H1 (cell line): Measurements from ENCODE around the gene ROR1. TPM values are rescaled to one million over a fixed set of nuclear protein-coding genes. Genes with fewer than 3 reads are reported as not detected.

Experiments
- CTCF ChIA-PET: fragments of 300-600 bp; sonication (Branson Sonifier 250); formaldehyde crosslinking; loops from one replicate; lab custom pipeline; 2021; ENCODE audit not compliant: partially characterized antibody; lab: Charles Lee
- POLR2A ChIA-PET: fragments of 300-600 bp; sonication (Branson Sonifier 250); formaldehyde crosslinking; loops from one replicate; lab custom pipeline; 2021; ENCODE audit warnings: inconsistent platforms; ENCODE audit not compliant: partially characterized antibody; lab: Charles Lee
- DNase-seq, 2 experiments: peaks; one replicate each; pipeline versions ENCODE4 v3.0.0 to v3.0.0-alpha.2; 2010 to 2022; ENCODE audit warnings: low spot score in 2 of 2, low read depth in 1 of 2, mixed read lengths in 1 of 2
- FAIRE-seq: peaks from 2 replicates; lab custom pipeline; 2011; peaks lifted over from hg19 to GRCh38; lab: Jason Lieb, UNC
- H2AFZ ChIP-seq: 2 replicates; pipeline ENCODE4 v1.8.1; 2012; ENCODE audit warnings: low read length, inconsistent platforms
- H2AK5ac ChIP-seq: 2 replicates; pipeline ENCODE4 v1.6.1; 2013; ENCODE audit warnings: low read depth, low read length
- H2BK120ac ChIP-seq: replicated peaks from 2 replicates; pipeline ENCODE3; 2013; ENCODE audit warnings: low read depth, low read length, inconsistent platforms
- H2BK12ac ChIP-seq: 2 replicates; pipeline ENCODE4 v1.6.1; 2013; ENCODE audit warnings: low read depth, low read length
- H2BK15ac ChIP-seq: 2 replicates; pipeline ENCODE4 v1.6.1; 2013; ENCODE audit warnings: low read length
- H2BK20ac ChIP-seq: 2 replicates; pipeline ENCODE4 v1.6.1; 2013; ENCODE audit warnings: low read length
- H2BK5ac ChIP-seq: 2 replicates; pipeline ENCODE4 v1.6.1; 2013; ENCODE audit warnings: low read depth, low read length
- H3K14ac ChIP-seq: 2 replicates; pipeline ENCODE4 v1.6.1; 2013; ENCODE audit warnings: inconsistent platforms; ENCODE audit not compliant: insufficient read length
- H3K18ac ChIP-seq: 2 replicates; pipeline ENCODE4 v1.6.1; 2013; ENCODE audit warnings: low read length; ENCODE audit errors: extremely low read depth
- H3K23ac ChIP-seq: 2 replicates; pipeline ENCODE4 v1.6.1; 2013; ENCODE audit warnings: inconsistent platforms; ENCODE audit not compliant: insufficient read length
- H3K23me2 ChIP-seq: 2 replicates; pipeline ENCODE4 v1.6.1; 2013; ENCODE audit warnings: low read depth, low read length
- H3K27ac ChIP-seq: 2 replicates; pipeline ENCODE4 v1.6.1; 2011; ENCODE audit warnings: low read depth, low read length, inconsistent platforms
- H3K27me3 ChIP-seq, 4 experiments: replicated peaks in 1 of 4; 1 replicate in 1 of 4; 2 replicates in 3 of 4; pipeline versions ENCODE4 v1.6.1 to v1.8.1; 2011 to 2013; ENCODE audit warnings: low read length in 3 of 4, mild to moderate bottlenecking in 3 of 4, inconsistent platforms in 2 of 4, mixed read lengths in 2 of 4, moderate library complexity in 1 of 4; ENCODE audit not compliant: control insufficient read depth in 3 of 4, insufficient read depth in 3 of 4; ENCODE audit errors: extremely low read depth in 1 of 4
- H3K36me3 ChIP-seq, 4 experiments: 2 replicates each; pipeline versions ENCODE4 v1.6.1 to v1.8.1; 2011 to 2013; ENCODE audit warnings: mild to moderate bottlenecking in 4 of 4, low read length in 3 of 4, moderate library complexity in 2 of 4, control low read depth in 1 of 4, inconsistent platforms in 1 of 4; ENCODE audit not compliant: insufficient read depth in 4 of 4, control insufficient read depth in 2 of 4
- H3K4ac ChIP-seq: replicated peaks from 2 replicates; pipeline ENCODE3; 2013; ENCODE audit warnings: low read length, low read depth, mixed read lengths, inconsistent platforms; ENCODE audit not compliant: insufficient read length
- H3K4me1 ChIP-seq, 4 experiments: replicated peaks in 1 of 4; 1 replicate in 1 of 4; 2 replicates in 3 of 4; pipeline versions ENCODE4 v1.6.1 to v1.8.1; 2011 to 2013; ENCODE audit warnings: low read length in 3 of 4, inconsistent platforms in 2 of 4, mixed read lengths in 1 of 4; ENCODE audit not compliant: insufficient read depth in 4 of 4, control insufficient read depth in 3 of 4
- H3K4me2 ChIP-seq, 2 experiments: 2 replicates each; pipeline versions ENCODE4 v1.6.1 to v1.8.1; 2011 to 2013; ENCODE audit warnings: low read depth in 2 of 2, low read length in 2 of 2, control low read depth in 1 of 2, inconsistent platforms in 1 of 2, mild to moderate bottlenecking in 1 of 2; ENCODE audit not compliant: insufficient read depth in 1 of 2
- H3K4me3 ChIP-seq, 4 experiments: fragments of 200-600, 300-600 bp in 1 of 4; sonication (generic), shearing (Covaris generic), sonication (Bioruptor Twin) in 1 of 4; 2 replicates each; pipeline versions ENCODE4 v1.5.1 to v1.8.1; 2011 to 2016; ENCODE audit warnings: low read length in 4 of 4, low read depth in 3 of 4, control low read depth in 2 of 4, inconsistent platforms in 2 of 4, mild to moderate bottlenecking in 2 of 4, mixed read lengths in 1 of 4, moderate library complexity in 1 of 4; ENCODE audit not compliant: insufficient read depth in 2 of 4; ENCODE audit errors: extremely low read depth in 1 of 4
- H3K56ac ChIP-seq: replicated peaks from 2 replicates; pipeline ENCODE3; 2013; ENCODE audit warnings: low read depth, mild to moderate bottlenecking, mixed read lengths, low read length, inconsistent platforms; ENCODE audit not compliant: insufficient read length
- H3K79me1 ChIP-seq: 2 replicates; pipeline ENCODE4 v1.6.1; 2013; ENCODE audit warnings: low read depth, low read length, control low read depth
- H3K79me2 ChIP-seq, 2 experiments: 2 replicates each; pipeline versions ENCODE4 v1.6.1 to v1.8.1; 2012 to 2013; ENCODE audit warnings: low read length in 2 of 2, mild to moderate bottlenecking in 2 of 2, inconsistent platforms in 1 of 2; ENCODE audit not compliant: insufficient read depth in 2 of 2, control insufficient read depth in 1 of 2
- H3K9ac ChIP-seq, 4 experiments: replicated peaks in 1 of 4; 1 replicate in 1 of 4; 2 replicates in 3 of 4; pipeline versions ENCODE4 v1.6.1 to v1.8.1; 2011 to 2013; ENCODE audit warnings: low read depth in 3 of 4, low read length in 3 of 4, control low read depth in 2 of 4, mild to moderate bottlenecking in 2 of 4, moderate library complexity in 2 of 4, inconsistent platforms in 1 of 4; ENCODE audit errors: extremely low read depth in 1 of 4
- H3K9me3 ChIP-seq, 2 experiments: 2 replicates each; pipeline versions ENCODE4 v1.6.1 to v1.8.1; 2012 to 2013; ENCODE audit warnings: mild to moderate bottlenecking in 2 of 2, moderate library complexity in 2 of 2, control low read depth in 1 of 2, inconsistent platforms in 1 of 2, low read depth in 1 of 2, low read length in 1 of 2, mixed read lengths in 1 of 2; ENCODE audit not compliant: insufficient read depth in 2 of 2
- H4K20me1 ChIP-seq, 2 experiments: replicated peaks in 1 of 2; 2 replicates each; pipeline versions ENCODE3 to v1.8.1; 2011 to 2013; ENCODE audit warnings: inconsistent platforms in 2 of 2, low read length in 2 of 2, mild to moderate bottlenecking in 1 of 2; ENCODE audit not compliant: insufficient read depth in 2 of 2, control insufficient read depth in 1 of 2
- H4K5ac ChIP-seq: 2 replicates; pipeline ENCODE4 v1.6.1; 2013; ENCODE audit warnings: low read length, low read depth, mixed read lengths, inconsistent platforms; ENCODE audit not compliant: insufficient read length
- H4K8ac ChIP-seq: 2 replicates; pipeline ENCODE4 v1.8.0; 2013; ENCODE audit warnings: mild to moderate bottlenecking, moderate library complexity, low read length, inconsistent platforms; ENCODE audit not compliant: insufficient read depth; ENCODE audit errors: extremely low read depth
- H4K91ac ChIP-seq: replicated peaks from 2 replicates; pipeline ENCODE3; 2013; ENCODE audit warnings: low read length, mixed read lengths, inconsistent platforms; ENCODE audit not compliant: insufficient read length
- BACH1 ChIP-seq: IDR thresholded peaks from 2 replicates; pipeline ENCODE4 v1.6.1; 2012; ENCODE audit warnings: low read length, improper control_type of control experiment
- CHD1 ChIP-seq: IDR thresholded peaks from 2 replicates; pipeline ENCODE4 v1.6.1; 2012; ENCODE audit warnings: low read depth, low read length, improper control_type of control experiment
- CHD2 ChIP-seq: IDR thresholded peaks from 2 replicates; pipeline ENCODE4 v1.6.1; 2012; ENCODE audit warnings: low read length, improper control_type of control experiment
- CTBP2 ChIP-seq: IDR thresholded peaks from 2 replicates; pipeline ENCODE4 v1.7.0; 2011; ENCODE audit warnings: borderline replicate concordance, mild to moderate bottlenecking, moderate library complexity, mixed read lengths, low read length; ENCODE audit not compliant: insufficient read depth, insufficient read length
- NANOG ChIP-seq: IDR thresholded peaks from 2 replicates; pipeline ENCODE4 v1.6.1; 2011; ENCODE audit warnings: low read length, low read depth, mild to moderate bottlenecking, inconsistent platforms; ENCODE audit not compliant: insufficient read depth, poor library complexity, severe bottlenecking
- POU5F1 ChIP-seq: IDR thresholded peaks from 2 replicates; pipeline ENCODE4 v1.6.1; 2011; ENCODE audit warnings: low read depth, mild to moderate bottlenecking, low read length, moderate library complexity
- RNF2 ChIP-seq: fragments of 200-900, 300-1000 bp; sonication (generic); IDR thresholded peaks from 2 replicates; pipeline ENCODE4 v1.7.1; 2016; ENCODE audit warnings: borderline replicate concordance, low read depth, mild to moderate bottlenecking, antibody characterized with exemption, low read length; ENCODE audit not compliant: poor library complexity, severe bottlenecking; ENCODE audit errors: missing control alignments
- SIX5 ChIP-seq: IDR thresholded peaks from 2 replicates; pipeline ENCODE4 v1.6.1; 2011; ENCODE audit warnings: mild to moderate bottlenecking, low read depth, low read length
- YY1 ChIP-seq: IDR thresholded peaks from 2 replicates; pipeline ENCODE4 v1.6.1; 2011; ENCODE audit warnings: low read depth, mild to moderate bottlenecking, low read length
- WGBS, 2 experiments: shearing (Covaris generic) in 1 of 2; methylation state at CpG; one replicate each; pipeline versions ENCODE4 v1.1.6 to v1.1.7; 2013 to 2015; ENCODE audit warnings: low lambda C conversion rate in 2 of 2, mixed read lengths in 2 of 2, inconsistent platforms in 1 of 2, low coverage in 1 of 2, missing lambda C conversion rate in 1 of 2; ENCODE audit not compliant: insufficient replicate concordance in 2 of 2, insufficient coverage in 1 of 2, insufficient read length in 1 of 2; ENCODE audit errors: extremely low coverage in 1 of 2, missing lambda C conversion rate in 1 of 2; 5-methylcytosine and 5-hydroxymethylcytosine counted together
- polyA plus RNA-seq, 7 experiments: library from polyadenylated mRNA; depleted of rRNA in 3 of 7; stranded (reverse) in 5 of 7; unstranded in 2 of 7; fragments of >200 nt in 5 of 7; fragments of 200-250 nt in 2 of 7; gene quantifications; 1 replicate in 5 of 7; 2 replicates in 1 of 7; 4 replicates in 1 of 7; pipeline versions ENCODE4 v1.2.1 to v1.2.3, GENCODE V29; 2011 to 2013; ENCODE audit warnings: missing spikeins in 2 of 7, mixed read lengths in 2 of 7
- total RNA-seq: library from RNA; stranded (reverse); fragmentation: NEBNext Ultra II Directional; extraction: Animal tissue kit (Norgen Biotek cat#: 25700); gene quantifications from 2 replicates; pipeline ENCODE4 v1.2.1, GENCODE V29; 2021

ROR1 gene
- total and polyA plus RNA-seq, 2 of the 8 experiments (the other 6 are each of a cell fraction or from before 2014, with no cell fraction given): 33.6 to 73.6 TPM

GRCh38 chr1:63732666-63733065 lies 41.2 kb upstream of the ROR1 start:
- Histone ChIP-seq H3K14ac (no peak overlapping the region), H2AFZ (0 out of 2 replicates have a peak overlapping the region, but pooled peaks have one; percentile 73), H3K23me2 (no peaks in the 10 kb centered on the region), H3K4ac (no peak overlapping the region), H3K27ac (no peak overlapping the region), H3K18ac (peak overlapping the region; percentile 38; the same call in 1 of the 2 replicates), H2BK15ac (peak overlapping the region; percentile 78), H3K79me1 (no peaks in the 10 kb centered on the region), H2BK5ac (peak overlapping the region; percentile 79; the same call in 1 of the 2 replicates), H4K5ac (no peak overlapping the region), H3K9ac (no peak overlapping the region), H4K20me1 (no peaks in the 10 kb centered on the region), H3K4me1 (peaks cover 2 to 10% (median 8%) of the 10 kb centered on the region in 4 experiments; a peak in 4 of 7 replicates), H4K8ac (no peak overlapping the region), H2BK20ac (peak overlapping the region; percentile 88), H3K23ac (no peak overlapping the region), H2BK120ac (no peak overlapping the region), H3K9me3 (0 out of 4 replicates have a peak, but pooled peaks cover 0 to 2% of the 10 kb centered on the region in 2 experiments), H2AK5ac (no peak overlapping the region), H3K27me3 (no peaks in the 10 kb centered on the region), H3K36me3 (no peaks in the 10 kb centered on the region), H3K4me2 (no peak overlapping the region), H3K4me3 (no peak overlapping the region), H4K91ac (no peak overlapping the region), H3K56ac (no peak overlapping the region), H3K79me2 (no peaks in the 10 kb centered on the region), H2BK12ac (peak overlapping the region; percentile 99)
- CTCF ChIA-PET: interaction anchor here (0.7 to 2.3 kb wide), 4 partner anchors 16 to 186 kb away, joined by 3 to 5 read pairs (median 3); no protein-coding TSS in a partner anchor
- no peak for TF ChIP-seq SIX5
- TF ChIP-seq CTBP2: no peak
- TF ChIP-seq RNF2: no peak
- no peak for TF ChIP-seq BACH1
- TF ChIP-seq CHD2: no peak
- no peak for TF ChIP-seq CHD1
- TF ChIP-seq POU5F1: no peak
- TF ChIP-seq NANOG: no peak
- TF ChIP-seq YY1: no peak
- 79% methylated on average over 1 of the region's 1 CpG; no CpG with 5 or more reads in 1 of the 2 experiments for WGBS, 2 experiments
- FAIRE-seq (no peak), DNase-seq (no peak)
- POLR2A ChIA-PET: interaction anchor here (1.3 kb wide), 1 partner anchor 13 kb away, joined by 3 read pairs; no protein-coding TSS in a partner anchor
